KG1 (cell line): ENCODE measurements around the gene CLMN.

ENCODE experiments used
- DNase-seq: peaks from one replicate; lab custom pipeline; 2025; lab: John Stamatoyannopoulos, UW

The CLMN gene

DNA sequence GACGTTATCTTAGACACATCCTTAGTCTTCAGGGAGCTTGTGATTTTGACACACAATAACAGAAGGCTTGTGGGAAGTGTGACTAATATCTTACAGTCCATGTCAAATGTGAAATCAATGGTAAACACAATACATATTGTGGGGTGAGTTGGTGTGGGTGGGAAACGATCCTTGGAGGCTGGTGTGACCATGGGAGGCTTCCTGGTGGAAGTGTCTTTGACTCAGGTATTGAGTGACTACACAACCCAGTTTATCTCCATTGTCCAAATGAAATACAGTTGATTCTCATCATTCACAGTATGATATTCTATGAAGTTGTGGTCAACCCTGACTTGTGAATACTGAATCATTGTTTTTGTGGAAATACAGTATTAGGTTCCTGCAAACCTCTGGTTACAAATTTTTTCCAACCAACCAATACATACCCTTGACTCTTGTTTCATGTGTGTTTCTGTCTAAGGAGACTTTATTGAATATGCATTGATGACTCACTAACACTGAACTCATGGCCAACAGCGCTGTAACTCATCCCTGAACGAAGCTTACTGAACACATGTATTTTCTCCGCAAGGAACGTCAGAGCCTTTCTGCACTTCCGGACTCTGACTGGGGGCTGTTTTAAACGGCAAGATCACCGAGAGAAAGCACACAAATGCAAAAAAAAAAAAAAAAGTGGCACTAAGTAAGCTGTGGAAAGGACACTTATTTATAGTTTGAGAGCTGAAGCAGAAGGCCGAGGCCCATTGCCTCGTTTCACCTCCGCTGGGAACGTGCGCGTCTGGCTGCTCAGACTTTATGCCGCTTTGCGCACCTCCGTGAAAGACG, 59.0 kb downstream of the CLMN start:
- DNase-seq = no peak

DNA sequence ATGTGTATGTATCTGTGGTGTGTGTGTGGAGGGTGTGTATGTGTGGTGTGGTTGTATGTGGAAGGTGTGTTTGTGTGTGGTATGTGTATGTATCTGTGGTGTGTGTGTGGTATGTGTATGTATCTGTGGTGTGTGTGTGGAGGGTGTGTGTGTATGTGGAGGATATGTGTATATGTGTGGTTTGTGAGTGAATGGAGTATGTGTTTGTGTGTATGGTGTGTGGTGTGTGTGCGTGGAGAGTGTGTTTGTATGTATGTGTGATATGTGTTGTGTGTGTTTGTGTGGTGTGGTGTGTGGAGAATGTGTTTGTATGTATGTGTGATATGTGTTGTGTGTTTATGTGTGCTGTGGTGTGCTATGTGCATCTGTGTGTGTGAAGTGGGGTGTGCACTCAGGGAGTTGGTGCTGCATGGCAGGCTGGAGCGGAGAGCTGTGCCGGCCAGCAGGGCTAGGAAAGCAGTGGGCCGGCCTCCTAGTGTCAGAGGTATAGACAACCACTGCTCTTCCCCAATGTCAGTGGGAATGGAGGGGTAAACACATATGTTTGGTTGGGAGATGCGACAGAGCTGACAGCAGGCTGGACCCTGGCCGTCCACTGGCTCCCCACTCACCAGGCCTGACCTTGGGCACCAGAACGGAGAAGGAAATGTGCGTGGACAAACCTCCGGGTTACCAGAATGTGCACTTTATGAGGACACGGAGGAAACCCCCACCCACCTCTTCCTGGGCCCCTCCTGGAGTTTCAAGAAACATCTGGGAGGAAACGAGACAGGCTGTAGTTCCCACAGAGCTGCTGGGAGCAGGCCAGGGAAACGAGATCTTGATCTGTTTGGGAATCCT, 60.7 kb downstream of the CLMN start:
- no peak for DNase-seq

DNA sequence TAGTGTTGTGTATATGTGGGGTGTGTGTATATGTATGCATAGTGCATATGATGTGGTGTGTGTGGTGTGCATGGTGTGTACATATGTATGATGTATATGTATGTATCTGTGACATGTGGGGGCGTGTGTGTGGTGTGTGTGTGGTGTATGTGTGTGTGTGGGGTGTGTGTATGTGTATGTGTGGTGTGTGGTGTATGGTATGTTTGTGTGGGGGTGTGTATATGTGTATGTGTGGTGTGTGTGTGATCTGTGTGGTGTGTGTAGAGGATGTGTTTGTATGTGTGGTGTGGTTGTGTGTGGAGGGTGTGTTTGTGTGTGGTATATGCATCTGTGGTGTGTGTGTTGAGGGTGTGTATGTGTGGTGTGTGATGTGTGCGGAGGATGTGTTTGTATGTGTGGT, 61.6 kb downstream of the CLMN start:
- no peak for DNase-seq

DNA sequence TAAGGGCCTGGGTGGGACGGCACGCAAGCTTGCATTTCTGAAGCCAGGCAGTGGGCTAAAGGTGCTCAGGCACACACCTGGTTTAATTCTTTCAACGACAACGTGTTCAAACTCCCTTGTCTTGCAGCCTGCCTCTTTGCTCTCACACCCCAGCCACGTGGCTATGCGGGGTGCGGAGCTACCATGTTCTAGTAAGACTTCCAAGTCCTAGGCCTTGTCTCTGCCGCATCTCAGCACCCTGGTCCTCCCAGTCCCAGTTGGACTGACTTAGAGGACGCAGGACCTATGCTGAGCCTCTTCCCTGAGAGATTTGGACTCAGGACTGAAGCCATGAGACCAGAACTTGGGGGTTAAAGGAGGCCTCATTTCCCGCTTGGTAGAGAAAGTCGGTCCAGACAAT, 62.2 kb downstream of the CLMN start:
- no peak for DNase-seq

DNA sequence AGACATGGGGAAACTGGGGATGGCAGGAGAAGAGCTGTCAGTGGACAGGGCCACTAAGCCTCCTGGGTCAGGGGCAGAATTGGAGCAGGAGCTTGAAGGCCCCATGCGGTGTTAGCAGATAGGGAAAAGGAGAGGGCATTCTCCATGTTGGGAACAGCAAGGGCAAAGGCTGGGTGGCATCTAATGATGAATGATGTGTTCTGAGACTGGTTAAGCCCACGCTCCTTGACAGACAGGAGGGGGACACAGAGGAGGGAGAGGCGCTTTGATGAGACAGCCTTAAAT, 63.0 kb downstream of the CLMN start:
- no peak for DNase-seq

DNA sequence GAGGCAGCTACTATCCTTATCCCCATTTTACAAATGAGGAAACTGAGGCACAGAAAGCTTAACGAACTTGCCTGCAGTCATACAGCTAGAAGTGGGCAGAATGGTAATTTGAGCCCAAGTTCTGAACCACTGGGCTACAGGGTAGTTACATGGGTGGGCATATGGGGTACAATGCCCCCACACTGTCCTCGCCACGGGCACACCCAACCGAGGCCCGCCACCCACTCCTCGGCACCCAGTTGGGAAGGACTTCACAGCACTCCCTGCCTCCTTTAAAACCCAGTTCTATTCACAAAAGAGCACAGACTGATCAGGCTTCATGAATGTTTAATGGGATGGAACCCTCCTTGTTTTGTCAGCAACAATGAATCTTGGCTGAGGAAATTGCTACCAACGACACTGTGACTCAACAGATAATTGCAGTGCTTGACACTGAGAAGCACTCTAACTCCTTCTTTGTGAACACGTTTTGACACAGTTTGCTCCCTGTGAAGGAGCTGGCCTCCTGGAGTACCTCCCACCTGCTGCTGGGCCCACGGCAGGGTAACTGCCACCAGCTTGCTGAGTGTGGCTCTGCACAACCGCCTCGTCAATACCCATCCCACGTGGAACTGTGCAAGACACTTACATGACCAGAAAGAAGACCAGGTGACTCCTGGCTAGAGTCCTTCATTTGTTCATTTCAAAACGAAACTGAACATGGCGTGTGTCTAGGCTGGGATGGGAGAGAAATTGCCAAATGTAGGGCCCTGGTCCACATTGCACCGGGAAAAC, 63.5 kb downstream of the CLMN start:
- no peak for DNase-seq

DNA sequence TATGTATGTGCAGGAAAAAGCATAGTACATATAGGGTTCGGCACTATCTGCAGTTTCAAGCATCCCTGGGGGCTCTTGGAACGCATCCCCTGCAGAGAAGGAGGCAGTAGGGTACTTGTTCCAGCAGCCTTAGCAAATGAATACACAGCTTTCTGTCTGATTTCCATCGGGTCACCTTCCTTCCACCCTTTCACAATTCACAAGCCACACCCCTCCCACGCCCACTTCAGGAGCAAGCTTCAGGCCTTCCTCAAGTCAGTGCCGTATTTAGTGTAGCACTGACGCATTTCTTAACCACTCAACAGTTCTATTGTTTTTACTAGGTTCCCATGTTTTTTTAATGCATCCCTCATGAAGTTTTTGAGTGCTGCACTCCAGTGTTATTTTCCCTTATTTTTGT, 64.2 kb downstream of the CLMN start:
- DNase-seq = no peak

DNA sequence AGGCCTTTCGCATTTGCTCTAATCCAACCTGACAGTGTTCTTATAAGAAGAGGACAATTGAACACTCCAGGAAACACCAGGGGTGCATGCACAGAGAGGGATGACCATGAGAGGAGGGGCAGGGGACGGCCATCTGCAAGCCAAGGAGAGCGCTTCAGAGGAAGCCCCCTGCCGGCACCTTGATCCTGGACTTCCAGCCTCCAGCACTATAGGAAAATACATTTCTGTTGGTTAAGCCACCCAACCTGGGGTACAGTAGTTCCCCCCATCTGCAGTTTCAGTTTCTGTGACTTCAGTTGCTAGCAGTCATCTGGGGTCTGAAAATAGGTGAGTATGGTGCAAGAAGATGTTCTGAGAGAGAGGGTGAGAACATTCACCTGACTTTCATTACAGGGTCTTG, 64.7 kb downstream of the CLMN start:
- DNase-seq = no peak

DNA sequence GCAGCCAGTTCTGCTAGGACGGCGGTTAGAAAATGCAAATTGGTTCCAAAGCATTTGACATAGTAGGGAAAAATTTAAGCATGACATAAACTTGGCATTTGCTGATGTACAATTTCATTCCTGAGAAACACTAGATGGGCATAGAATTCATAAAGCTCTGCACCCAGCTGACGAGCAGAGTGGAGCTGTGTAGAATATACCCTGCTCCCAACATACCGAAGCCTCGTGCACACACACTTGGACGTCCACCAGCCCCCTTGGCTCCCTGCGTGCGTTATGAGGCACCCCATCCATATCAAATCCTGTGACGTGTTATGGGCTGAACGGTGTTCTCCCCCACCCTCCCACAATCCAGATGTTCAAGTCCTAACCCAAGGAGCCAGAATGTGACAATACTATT, 65.4 kb downstream of the CLMN start:
- DNase-seq = no peak

DNA sequence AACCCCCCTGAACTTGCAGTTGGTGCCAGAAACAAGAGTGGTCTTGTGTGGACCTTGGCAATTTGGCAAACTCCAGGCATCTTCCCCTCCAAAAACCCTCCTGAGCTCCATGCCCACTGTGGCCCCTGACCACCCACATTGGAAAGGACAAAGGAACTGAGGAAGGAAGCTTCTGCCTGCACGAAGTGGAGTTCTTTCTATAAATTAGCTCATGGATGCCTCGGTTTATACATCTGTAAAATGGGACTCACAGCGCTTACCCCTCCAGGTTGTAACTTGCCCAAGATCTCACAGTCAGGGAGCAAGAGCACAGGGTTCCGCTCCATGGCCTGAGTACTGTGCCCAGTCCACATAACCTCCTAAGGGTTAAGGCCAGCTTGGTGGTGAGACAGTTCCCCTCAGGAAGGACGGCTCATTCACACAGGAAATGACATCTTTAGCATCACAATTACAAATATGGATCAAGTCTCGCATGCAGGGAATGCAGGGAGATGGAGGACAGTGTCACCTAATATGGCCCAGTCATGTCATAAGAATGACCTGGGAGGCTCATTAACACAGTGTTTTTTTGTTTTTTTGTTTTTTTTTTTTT, 66.6 kb downstream of the CLMN start:
- DNase-seq = no peak

DNA sequence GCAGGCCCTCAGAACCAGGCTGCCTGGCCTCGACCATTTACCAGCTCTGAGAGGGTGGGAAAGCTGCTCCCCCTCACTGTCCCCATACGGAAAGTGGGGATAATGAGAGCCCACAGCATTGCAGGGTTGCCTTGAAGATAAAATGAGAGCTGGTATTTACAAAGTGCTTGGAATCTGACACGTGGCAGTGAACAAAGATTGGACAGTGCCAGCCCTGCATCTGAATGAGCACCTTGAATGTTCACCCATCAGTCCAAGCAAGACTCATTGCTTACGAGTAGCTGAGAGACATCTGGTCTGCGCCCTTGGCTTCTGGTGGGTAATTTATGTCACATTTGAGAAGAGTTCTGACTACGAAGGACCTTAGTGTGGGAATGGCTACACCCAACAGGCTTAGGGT, 67.5 kb downstream of the CLMN start:
- no peak for DNase-seq

DNA sequence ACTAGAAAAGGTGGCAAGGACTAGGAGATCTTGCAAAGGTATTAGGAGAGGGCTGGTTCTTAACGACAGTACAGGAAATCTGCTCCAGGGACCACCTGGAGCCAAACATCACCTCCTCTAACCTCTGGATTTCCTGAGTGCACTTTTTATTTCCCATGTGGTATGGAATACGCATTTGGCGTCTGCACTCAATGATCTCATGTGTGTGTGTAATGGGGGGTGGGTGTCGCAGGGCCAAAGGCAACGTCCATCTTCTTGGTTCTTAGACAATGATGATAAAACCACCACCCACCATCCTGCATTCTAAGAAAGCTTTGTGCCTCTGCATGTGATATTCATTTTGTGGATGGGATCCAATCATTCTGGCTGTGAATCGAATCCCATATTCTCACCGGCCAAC, 68.8 kb downstream of the CLMN start:
- no peak for DNase-seq

DNA sequence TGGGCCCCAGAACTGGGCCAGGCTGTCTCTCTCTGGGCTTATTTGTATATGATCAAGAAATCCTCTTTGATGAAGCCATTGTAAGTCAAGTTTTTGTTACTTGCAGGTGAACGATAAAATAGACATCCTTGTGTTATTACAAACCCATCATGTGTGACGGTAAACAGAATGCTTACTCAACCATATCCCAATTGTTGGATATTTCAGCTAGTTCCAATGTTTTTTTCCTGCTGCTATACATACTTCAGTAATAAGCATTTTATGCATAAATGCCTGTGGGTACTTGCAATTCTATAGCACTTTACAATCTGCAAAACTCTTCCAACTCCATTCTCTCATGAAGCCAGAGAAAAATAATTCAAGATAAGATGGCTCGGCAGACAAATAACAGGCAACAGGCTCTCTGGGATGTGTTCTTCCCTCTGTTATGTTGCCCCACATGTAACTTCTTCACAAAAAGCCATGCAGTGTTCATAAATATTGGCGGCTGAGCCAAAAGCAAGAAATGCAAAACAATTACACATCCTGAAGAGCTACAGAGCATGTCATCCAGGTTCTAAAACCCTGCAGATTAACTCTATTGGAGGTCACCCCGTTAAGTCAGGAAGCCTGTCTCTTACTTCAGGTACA, 69.5 kb downstream of the CLMN start:
- DNase-seq = no peak

DNA sequence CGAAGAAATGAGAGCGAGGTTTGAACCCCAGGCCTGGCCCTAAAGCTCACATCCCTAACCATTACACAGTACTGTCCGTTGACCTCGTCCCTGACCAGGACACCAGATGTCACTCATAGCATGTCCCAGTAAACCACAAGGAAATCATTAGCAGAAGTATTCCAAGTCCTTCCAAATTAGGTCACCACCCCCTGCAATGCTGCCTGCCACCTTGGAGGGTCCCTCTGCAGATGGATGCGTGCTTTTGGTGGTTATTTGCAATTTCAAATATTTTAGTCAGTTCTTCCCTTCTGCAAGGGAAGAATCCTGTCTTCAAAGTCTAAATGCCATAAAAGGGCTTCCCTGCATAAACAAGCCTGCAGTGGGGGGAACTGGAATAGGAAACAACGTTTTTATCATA, 71.3 kb downstream of the CLMN start:
- no peak for DNase-seq

DNA sequence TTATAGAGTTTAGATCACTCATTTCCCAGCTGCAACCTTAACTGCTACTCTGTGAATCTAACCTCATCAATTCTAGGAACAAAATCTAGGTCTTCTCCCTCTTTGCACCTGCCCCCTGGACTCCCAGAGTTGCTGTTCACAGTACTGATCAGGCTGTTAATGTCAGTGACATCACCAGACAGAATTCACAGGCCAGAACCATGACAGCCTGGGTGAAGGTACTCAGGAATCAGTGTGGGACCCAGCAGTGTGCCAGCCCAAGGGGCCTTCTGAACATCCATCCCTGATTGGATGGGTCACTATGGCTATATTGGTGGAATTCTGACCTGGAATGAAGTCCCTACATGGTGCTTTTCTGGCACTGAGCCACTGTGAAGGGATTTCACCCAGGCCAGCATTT, 72.8 kb downstream of the CLMN start:
- no peak for DNase-seq

DNA sequence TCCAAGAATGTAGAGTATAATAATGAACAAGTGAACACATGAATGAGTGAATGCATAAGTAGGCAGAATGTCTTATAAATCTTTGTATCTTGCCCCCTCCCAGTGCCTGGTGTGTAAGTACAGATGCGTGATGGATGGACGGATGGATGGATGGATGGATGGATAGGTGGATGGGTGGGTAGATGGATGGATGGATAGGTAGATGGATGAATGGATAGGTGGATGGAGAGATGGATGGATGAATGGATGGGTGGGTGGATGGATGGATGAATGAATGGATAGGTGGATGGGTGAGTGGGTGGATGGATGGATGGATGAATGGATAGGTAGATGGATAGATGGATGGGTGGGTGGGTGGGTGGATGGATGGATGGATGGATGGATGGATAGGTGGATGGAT, 74.4 kb downstream of the CLMN start:
- DNase-seq = no peak

DNA sequence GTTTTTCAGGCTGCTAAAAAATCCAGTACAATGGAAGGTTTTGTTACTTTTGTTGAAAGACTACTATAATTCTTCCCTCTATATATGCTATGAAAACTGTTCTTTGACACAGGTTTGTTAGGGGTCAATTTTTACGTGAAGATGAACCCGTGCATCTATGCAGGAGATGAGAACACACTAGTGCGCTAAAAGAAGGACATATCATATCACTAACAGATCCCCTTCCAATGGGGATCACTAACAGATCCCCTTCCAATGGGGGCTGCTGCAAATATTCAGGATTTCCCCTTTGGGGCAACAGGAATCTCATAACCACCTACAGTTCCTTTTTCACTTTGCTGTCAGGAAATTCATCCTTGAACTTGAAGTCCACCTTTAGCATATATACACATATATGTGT, 75.1 kb downstream of the CLMN start:
- DNase-seq = no peak

DNA sequence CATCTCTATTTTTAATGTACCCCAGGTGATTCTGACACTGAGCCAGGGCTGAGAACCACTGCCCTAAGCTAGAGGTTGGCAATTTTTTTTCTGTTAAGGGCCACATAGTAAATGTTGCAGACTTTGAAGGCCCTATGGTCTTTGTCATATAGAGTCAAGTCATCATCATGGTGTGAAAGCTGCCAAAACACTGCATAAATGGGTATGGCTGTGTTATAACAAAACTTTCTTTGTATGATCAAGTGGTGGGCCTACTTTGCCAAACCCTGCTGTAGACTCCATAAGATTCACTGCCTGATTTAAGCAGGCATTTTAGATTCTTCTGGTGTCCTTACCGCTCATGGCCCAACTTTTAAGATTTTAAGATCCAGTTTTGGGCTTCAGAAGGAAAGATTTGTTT, 76.8 kb downstream of the CLMN start:
- no peak for DNase-seq

DNA sequence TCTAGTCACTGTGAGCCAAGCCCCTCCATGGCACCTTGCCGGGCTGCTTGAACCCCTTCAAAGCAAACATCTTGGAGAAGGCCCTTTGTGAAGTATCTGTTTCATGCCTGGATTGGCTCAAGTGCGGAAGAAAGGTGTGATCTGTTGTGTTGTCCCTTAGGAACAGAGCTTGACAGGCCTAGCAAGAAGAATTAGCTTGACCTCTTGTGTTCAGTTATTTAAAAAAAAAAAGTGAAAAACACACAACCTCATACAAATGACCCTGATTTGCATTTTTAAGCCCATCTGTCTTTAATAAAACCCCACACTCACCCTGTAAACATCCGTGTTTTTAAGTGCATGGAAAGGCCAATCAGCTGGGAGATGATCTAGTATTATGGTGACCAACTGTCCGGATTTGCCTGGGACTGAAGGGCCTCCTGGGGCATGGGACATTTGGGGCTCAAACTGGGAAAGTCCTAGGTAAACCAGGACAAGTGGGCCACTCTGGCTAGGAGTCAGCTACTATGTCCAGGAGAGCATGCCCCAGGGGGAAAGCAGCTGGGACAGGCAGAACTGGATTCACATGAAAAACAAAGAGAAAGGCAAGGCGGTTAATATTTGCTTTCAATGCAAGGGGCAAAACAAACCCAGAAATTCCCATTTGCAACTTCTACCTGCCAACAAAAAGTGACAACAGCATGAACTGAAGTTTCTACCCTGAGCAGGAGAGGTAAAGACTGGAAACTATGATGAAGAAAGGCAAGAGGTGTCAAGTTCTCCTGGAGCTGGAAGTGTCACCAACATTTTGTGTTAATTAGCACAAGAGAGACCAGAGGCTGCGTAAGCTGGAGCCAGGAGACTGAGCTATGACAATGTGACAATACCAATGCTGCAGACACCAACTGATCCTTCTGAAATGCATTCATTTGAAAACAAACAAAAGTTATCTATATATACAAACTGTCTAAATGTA, 78.6 kb downstream of the CLMN start:
- DNase-seq = no peak

DNA sequence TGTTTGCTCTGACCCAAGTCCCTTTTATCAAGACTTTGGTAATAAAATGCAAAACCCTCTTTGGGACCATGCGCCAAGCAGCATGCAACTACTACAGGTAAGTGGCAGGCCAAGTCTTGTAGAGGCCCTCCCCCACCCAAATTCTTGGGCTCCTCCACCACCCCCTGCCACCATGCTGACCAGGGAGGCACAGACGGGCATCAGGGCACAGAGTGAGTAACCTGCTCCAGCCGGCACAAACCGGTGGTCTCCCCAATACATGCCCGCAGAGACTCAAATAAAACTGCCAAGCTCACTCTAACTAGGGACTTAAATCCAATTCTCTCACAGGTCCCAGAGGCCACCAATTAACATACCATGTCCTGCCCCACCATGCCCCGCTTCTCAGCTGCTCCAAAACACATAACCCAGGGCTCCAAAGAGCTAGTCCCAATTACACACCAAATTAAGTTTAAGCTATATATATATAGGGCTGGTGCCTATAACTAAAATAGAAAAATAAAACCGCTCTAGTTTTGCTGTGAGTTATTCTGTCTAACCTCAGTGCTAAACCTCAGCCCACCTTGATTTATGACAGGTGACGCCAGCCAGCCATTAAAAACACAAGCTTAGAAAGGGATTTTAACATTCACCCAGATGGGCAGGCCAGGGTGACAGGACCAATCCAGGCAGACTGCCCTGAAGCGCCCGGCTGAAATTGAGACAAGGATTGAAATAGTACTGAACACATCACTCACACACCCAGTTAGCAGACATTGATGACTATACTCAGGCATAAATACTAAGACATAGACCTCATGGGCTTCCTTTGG, 81.0 kb downstream of the CLMN start:
- no peak for DNase-seq
